ENCODE results near the gene MAML2.

DNA sequence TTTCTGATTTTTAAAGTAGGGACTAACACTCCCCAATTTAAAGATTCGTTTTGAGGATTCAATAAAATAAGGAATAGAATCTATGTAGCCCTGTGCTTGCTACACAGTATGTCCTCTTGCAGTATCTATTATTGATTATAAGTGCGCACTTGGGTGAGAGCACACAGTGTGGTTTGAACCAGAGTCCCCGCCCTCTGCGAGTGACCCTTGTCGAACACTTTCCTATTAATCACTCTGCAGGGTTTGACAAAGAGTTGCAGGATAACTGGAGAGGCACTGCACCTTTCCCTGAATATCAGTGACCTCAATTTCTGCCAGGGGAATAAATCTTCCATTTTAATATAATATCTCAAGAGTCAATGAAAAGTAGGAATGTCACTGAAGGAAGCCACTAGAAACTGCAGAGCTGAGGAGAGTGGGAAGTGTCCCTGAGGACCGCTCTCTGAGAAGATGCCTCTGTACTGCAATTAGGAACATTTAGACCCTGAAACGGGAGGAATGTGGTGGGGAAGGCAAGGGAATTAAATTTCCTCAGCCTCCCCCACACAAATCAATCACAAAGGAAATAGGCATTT is 182.2 kb downstream of the MAML2 start:
- TF ChIP-seq, protein P1, sequence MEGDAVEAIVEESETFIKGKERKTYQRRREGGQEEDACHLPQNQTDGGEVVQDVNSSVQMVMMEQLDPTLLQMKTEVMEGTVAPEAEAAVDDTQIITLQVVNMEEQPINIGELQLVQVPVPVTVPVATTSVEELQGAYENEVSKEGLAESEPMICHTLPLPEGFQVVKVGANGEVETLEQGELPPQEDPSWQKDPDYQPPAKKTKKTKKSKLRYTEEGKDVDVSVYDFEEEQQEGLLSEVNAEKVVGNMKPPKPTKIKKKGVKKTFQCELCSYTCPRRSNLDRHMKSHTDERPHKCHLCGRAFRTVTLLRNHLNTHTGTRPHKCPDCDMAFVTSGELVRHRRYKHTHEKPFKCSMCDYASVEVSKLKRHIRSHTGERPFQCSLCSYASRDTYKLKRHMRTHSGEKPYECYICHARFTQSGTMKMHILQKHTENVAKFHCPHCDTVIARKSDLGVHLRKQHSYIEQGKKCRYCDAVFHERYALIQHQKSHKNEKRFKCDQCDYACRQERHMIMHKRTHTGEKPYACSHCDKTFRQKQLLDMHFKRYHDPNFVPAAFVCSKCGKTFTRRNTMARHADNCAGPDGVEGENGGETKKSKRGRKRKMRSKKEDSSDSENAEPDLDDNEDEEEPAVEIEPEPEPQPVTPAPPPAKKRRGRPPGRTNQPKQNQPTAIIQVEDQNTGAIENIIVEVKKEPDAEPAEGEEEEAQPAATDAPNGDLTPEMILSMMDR (IDR thresholded peaks at IDR 0.05; ENCODE audit: poor library complexity), result no peak
- no peak for TF ChIP-seq EZH2phosphoT487 (IDR thresholded peaks at IDR 0.05; ENCODE audit: low read depth, severe bottlenecking, unreplicated experiment)
- no peak for TF ChIP-seq EZH2 (IDR thresholded peaks at IDR 0.05; ENCODE audit: borderline replicate concordance)

Data from hepatocyte (in vitro differentiated cells).